Liver (tissue), 9 donors: ENCODE data around the gene GUCD1. TPM values are rescaled to one million over a fixed set of nuclear protein-coding genes. Genes with fewer than 3 reads are reported as not detected.

ENCODE experiments used
- DNase-seq: peaks from one replicate; pipeline ENCODE4 v3.0.0-alpha.2; 2017; ENCODE audit warnings: low spot score
- H3K27ac ChIP-seq, 2 donors: one replicate each; pipeline ENCODE4 v1.7.0; 2013; ENCODE audit warnings: inconsistent platforms in 2 of 2, low read length in 2 of 2, control low read depth in 1 of 2, low read depth in 1 of 2, mild to moderate bottlenecking in 1 of 2
- H3K27me3 ChIP-seq, 4 donors: one replicate each; pipeline versions ENCODE4 v1.6.1 to v1.7.0; 2013; ENCODE audit warnings: low read length in 3 of 4, inconsistent platforms in 1 of 4, mild to moderate bottlenecking in 1 of 4, moderate library complexity in 1 of 4; ENCODE audit not compliant: control insufficient read depth in 4 of 4, insufficient read depth in 4 of 4
- H3K36me3 ChIP-seq, 4 donors: one replicate each; pipeline versions ENCODE4 v1.6.1 to v1.7.0; 2013; ENCODE audit warnings: low read length in 3 of 4, mild to moderate bottlenecking in 3 of 4, low read depth in 1 of 4, moderate library complexity in 1 of 4; ENCODE audit not compliant: control insufficient read depth in 4 of 4, insufficient read depth in 3 of 4
- H3K4me1 ChIP-seq, 4 donors: one replicate each; pipeline versions ENCODE4 v1.6.1 to v1.7.0; 2013; ENCODE audit warnings: low read length in 3 of 4, mild to moderate bottlenecking in 3 of 4, moderate library complexity in 1 of 4; ENCODE audit not compliant: control insufficient read depth in 4 of 4, insufficient read depth in 4 of 4
- H3K4me3 ChIP-seq, 3 donors: one replicate each; pipeline versions ENCODE4 v1.6.1 to v1.7.0; 2013; ENCODE audit warnings: low read length in 3 of 3, control low read depth in 1 of 3, low read depth in 1 of 3, mild to moderate bottlenecking in 1 of 3
- H3K9ac ChIP-seq, 2 donors: one replicate each; pipeline ENCODE4 v1.7.0; 2013; ENCODE audit warnings: low read length in 2 of 2, mild to moderate bottlenecking in 2 of 2, moderate library complexity in 2 of 2, control low read depth in 1 of 2, low read depth in 1 of 2
- H3K9me3 ChIP-seq, 4 donors: one replicate each; pipeline versions ENCODE4 v1.6.1 to v1.7.0; 2013; ENCODE audit warnings: low read length in 3 of 4; ENCODE audit not compliant: control insufficient read depth in 4 of 4
- EGR1 ChIP-seq, 2 donors: IDR thresholded peaks; 2 replicates each; pipeline ENCODE4 v1.6.1; 2016 to 2018; ENCODE audit warnings: antibody characterized with exemption in 2 of 2, low read depth in 2 of 2
- FOXA1 ChIP-seq: IDR thresholded peaks from 2 replicates; pipeline ENCODE4 v1.6.1; 2016; ENCODE audit warnings: antibody characterized with exemption
- FOXA2 ChIP-seq: IDR thresholded peaks from 2 replicates; pipeline ENCODE4 v1.6.1; 2016; ENCODE audit warnings: antibody characterized with exemption
- GABPA ChIP-seq, 2 donors: IDR thresholded peaks in 1 of 2; conservative IDR thresholded peaks in 1 of 2; 2 replicates each; pipeline ENCODE4 v1.6.1; 2016; ENCODE audit warnings: antibody characterized with exemption in 2 of 2, mild to moderate bottlenecking in 1 of 2, moderate library complexity in 1 of 2
- HNF4A ChIP-seq, 2 donors: conservative IDR thresholded peaks; 2 replicates each; pipeline ENCODE4 v1.6.1; 2016; ENCODE audit warnings: antibody characterized with exemption in 2 of 2, mild to moderate bottlenecking in 2 of 2
- HNF4G ChIP-seq: IDR thresholded peaks from 2 replicates; pipeline ENCODE4 v1.6.1; 2016; ENCODE audit warnings: antibody characterized with exemption
- JUND ChIP-seq, 2 donors: IDR thresholded peaks; 2 replicates each; pipeline ENCODE4 v1.6.1; 2016; ENCODE audit warnings: antibody characterized with exemption in 2 of 2
- NR2F2 ChIP-seq: IDR thresholded peaks from 2 replicates; pipeline ENCODE4 v1.6.1; 2016; ENCODE audit warnings: antibody characterized with exemption
- RAD21 ChIP-seq, 2 donors: IDR thresholded peaks; 2 replicates each; pipeline ENCODE4 v1.6.1; 2016; ENCODE audit warnings: antibody characterized with exemption in 2 of 2, mild to moderate bottlenecking in 2 of 2
- RXRA ChIP-seq, 2 donors: IDR thresholded peaks; 2 replicates each; pipeline ENCODE4 v1.6.1; 2017 to 2018; ENCODE audit warnings: antibody characterized with exemption in 2 of 2, mild to moderate bottlenecking in 1 of 2
- SP1 ChIP-seq: IDR thresholded peaks from 2 replicates; pipeline ENCODE4 v1.6.1; 2018; ENCODE audit warnings: antibody characterized with exemption, mild to moderate bottlenecking
- TAF1 ChIP-seq: conservative IDR thresholded peaks from 2 replicates; pipeline ENCODE4 v1.6.1; 2016; ENCODE audit warnings: antibody characterized with exemption, mild to moderate bottlenecking
- YY1 ChIP-seq: IDR thresholded peaks from 2 replicates; pipeline ENCODE4 v1.6.1; 2016; ENCODE audit warnings: antibody characterized with exemption, mild to moderate bottlenecking
- WGBS: extraction: QIAGEN DNeasy Blood & Tissue Kit; methylation state at CpG from one replicate; pipeline ENCODE4 v1.1.7; 2013; 5-methylcytosine and 5-hydroxymethylcytosine counted together
- polyA plus RNA-seq, 2 donors: library from polyadenylated mRNA; stranded (reverse) in 1 of 2; unstranded in 1 of 2; fragments of 200-250 nt in 1 of 2; fragments of >200 nt in 1 of 2; fragmentation: Nextera tagmentation in 1 of 2; extraction: Ambion mirVana in 1 of 2; gene quantifications; one replicate each; pipeline versions ENCODE4 v1.2.1 to v1.2.3, GENCODE V29; 2013 to 2015
- total RNA-seq, 2 donors: library from RNA; depleted of rRNA; stranded (reverse); fragments of >200 nt; gene quantifications; one replicate each; pipeline ENCODE4 v1.2.3, GENCODE V29; 2014
- TF ChIP-seq, protein P1 (sequence below): IDR thresholded peaks from 2 replicates; pipeline ENCODE4 v1.6.1; 2016; ENCODE audit warnings: antibody characterized with exemption
- TF ChIP-seq, protein P2 (sequence below): IDR thresholded peaks from 2 replicates; pipeline ENCODE4 v1.6.1; 2016; ENCODE audit warnings: antibody characterized with exemption, mild to moderate bottlenecking
- TF ChIP-seq, protein P3 (sequence below): IDR thresholded peaks from 2 replicates; pipeline ENCODE4 v1.6.1; 2016; ENCODE audit warnings: antibody characterized with exemption
- TF ChIP-seq, protein P4 (sequence below): fragments of 150-350 bp; IDR thresholded peaks from 2 replicates; pipeline ENCODE4 v1.5.1; 2017; ENCODE audit warnings: improper control_type of control experiment, low read depth, low read length; ENCODE audit not compliant: missing input control
- TF ChIP-seq, protein P5 (sequence below): IDR thresholded peaks from 2 replicates; pipeline ENCODE4 v1.6.1; 2016; ENCODE audit warnings: antibody characterized with exemption
- donor health status: healthy.
- donor health status: healthy.
- donor health status: healthy.
- donor health status: healthy.
- donor health status: healthy.

Gene GUCD1
- total and polyA plus RNA-seq, 4 donors = 118 to 202 (median 179) TPM

DNA sequence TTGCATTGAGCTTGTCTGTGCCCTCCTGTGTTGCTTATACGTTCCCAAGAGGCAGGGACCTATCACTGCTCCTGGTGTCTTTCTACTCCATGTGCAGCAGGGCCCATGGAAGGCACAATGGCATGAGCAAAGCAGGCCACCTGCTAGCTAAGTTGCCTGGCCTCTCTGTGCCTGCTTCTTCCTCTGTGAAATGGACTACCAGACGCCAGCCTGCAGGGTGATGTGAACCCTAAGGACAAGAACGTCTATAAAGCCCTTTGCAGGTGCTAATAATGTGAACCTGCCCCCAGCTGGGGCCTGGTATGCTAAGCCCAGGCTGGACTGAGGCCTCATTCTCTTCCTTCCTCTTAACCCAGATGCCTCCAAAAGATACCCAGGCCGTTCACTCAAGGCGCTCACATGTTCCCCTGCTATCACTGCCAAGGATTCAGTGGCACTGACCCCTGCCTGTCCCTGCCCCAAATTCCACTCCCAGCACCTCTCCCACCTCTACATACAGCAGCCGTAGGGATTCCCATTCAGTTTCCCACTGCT, 4.0 kb downstream of the GUCD1 start:
- Histone ChIP-seq H3K27ac (peak overlapping the region; percentile 97), H3K4me1 (peaks cover 15 to 72% (median 47%) of the 10 kb centered on the region in 4 donors), H3K9ac (peak overlapping the region; percentile 58 to 70), H3K9me3 (no peaks in the 10 kb centered on the region), H3K27me3 (no peaks in the 10 kb centered on the region), H3K36me3 (peaks cover 7 to 23% (median 20%) of the 10 kb centered on the region in 4 donors), H3K4me3 (no peak overlapping the region)
- TF ChIP-seq RXRA (IDR thresholded peaks at IDR 0.05) (peak; percentile 37 to 42), HNF4G (no peak)
- WGBS = 40% methylated on average over 6 of the region's 6 CpGs
- no peak for DNase-seq

DNA sequence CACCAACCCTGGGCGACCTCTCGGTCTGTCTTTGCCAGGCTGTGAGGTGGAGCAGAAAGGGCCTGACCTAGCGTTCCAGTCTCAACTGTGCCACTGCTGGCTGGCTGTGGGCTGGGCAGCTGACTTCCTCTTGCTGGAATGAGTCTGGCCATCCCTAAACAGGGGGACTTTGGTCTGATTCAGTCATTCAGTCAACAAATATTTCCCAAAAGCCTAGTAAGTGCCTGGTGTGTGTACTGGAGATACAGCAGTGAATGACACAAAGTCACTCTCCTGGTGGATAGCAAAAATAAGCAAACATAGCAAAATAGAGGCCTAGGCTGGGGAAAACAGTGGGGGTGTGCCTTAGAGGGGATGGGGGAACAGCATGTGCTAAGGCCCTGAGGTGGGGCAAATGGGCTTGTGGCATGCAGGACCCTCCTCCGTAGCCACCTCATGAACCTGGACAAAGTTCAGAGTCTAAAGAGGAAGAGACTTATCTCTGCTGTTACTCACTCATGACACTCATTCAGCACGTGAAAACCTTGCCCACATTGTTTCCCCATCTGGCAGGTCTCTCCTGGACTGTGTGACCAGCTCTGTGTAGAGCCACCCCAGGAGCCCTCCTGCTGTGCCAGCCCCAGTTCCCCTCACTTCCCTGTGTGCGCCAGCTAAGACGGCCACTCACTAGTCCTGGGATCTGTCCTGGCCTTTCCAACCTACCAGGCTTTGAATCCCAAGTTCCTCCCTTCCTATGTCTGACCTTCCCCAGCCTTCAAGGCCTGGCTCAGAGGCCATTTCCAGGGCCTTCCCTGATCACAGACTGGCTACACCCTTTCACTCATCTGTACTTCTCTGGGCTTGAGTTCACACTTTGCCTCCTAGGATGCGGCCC, 4.7 kb downstream of the GUCD1 start:
- Histone ChIP-seq H3K9me3 (no peaks in the 10 kb centered on the region), H3K9ac (peak overlapping the region; percentile 58 to 70), H3K27ac (peak overlapping the region; percentile 97), H3K4me1 (peaks cover 16 to 74% (median 49%) of the 10 kb centered on the region in 4 donors), H3K36me3 (peaks cover 7 to 23% (median 20%) of the 10 kb centered on the region in 4 donors), H3K4me3 (no peak overlapping the region), H3K27me3 (no peaks in the 10 kb centered on the region)
- 31% methylated on average over 8 of the region's 8 CpGs for WGBS
- TF ChIP-seq RAD21 (IDR thresholded peaks at IDR 0.05) (peak; percentile 50), RXRA (IDR thresholded peaks at IDR 0.05) (peak; percentile 91 to 94), FOXA2 (peak; percentile 82), SP1 (peak; percentile 99), TAF1 (peak; percentile 81), HNF4A (conservative IDR thresholded peaks at IDR 0.05) (peak; percentile 95 to 98), HNF4G (peak; percentile 96), NR2F2 (peak; percentile 83), EGR1 (IDR thresholded peaks at IDR 0.05; ENCODE audit: low read depth in 2 of 2) (peak in 1 of 2 donors; percentile 80), GABPA (IDR thresholded peaks at IDR 0.05 in 1 of 2, conservative IDR thresholded peaks at IDR 0.05 in 1 of 2) (peak in 1 of 2 donors; percentile 60), YY1 (peak; percentile 41), JUND (IDR thresholded peaks at IDR 0.05) (peak; percentile 99), FOXA1 (peak; percentile 70)
- TF ChIP-seq, protein P1, sequence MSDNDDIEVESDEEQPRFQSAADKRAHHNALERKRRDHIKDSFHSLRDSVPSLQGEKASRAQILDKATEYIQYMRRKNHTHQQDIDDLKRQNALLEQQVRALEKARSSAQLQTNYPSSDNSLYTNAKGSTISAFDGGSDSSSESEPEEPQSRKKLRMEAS = peak; percentile 90
- TF ChIP-seq, protein P2, sequence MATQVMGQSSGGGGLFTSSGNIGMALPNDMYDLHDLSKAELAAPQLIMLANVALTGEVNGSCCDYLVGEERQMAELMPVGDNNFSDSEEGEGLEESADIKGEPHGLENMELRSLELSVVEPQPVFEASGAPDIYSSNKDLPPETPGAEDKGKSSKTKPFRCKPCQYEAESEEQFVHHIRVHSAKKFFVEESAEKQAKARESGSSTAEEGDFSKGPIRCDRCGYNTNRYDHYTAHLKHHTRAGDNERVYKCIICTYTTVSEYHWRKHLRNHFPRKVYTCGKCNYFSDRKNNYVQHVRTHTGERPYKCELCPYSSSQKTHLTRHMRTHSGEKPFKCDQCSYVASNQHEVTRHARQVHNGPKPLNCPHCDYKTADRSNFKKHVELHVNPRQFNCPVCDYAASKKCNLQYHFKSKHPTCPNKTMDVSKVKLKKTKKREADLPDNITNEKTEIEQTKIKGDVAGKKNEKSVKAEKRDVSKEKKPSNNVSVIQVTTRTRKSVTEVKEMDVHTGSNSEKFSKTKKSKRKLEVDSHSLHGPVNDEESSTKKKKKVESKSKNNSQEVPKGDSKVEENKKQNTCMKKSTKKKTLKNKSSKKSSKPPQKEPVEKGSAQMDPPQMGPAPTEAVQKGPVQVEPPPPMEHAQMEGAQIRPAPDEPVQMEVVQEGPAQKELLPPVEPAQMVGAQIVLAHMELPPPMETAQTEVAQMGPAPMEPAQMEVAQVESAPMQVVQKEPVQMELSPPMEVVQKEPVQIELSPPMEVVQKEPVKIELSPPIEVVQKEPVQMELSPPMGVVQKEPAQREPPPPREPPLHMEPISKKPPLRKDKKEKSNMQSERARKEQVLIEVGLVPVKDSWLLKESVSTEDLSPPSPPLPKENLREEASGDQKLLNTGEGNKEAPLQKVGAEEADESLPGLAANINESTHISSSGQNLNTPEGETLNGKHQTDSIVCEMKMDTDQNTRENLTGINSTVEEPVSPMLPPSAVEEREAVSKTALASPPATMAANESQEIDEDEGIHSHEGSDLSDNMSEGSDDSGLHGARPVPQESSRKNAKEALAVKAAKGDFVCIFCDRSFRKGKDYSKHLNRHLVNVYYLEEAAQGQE = peak; percentile 81
- TF ChIP-seq, protein P3, sequence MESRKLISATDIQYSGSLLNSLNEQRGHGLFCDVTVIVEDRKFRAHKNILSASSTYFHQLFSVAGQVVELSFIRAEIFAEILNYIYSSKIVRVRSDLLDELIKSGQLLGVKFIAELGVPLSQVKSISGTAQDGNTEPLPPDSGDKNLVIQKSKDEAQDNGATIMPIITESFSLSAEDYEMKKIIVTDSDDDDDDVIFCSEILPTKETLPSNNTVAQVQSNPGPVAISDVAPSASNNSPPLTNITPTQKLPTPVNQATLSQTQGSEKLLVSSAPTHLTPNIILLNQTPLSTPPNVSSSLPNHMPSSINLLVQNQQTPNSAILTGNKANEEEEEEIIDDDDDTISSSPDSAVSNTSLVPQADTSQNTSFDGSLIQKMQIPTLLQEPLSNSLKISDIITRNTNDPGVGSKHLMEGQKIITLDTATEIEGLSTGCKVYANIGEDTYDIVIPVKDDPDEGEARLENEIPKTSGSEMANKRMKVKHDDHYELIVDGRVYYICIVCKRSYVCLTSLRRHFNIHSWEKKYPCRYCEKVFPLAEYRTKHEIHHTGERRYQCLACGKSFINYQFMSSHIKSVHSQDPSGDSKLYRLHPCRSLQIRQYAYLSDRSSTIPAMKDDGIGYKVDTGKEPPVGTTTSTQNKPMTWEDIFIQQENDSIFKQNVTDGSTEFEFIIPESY = peak; percentile 92
- TF ChIP-seq, protein P4, sequence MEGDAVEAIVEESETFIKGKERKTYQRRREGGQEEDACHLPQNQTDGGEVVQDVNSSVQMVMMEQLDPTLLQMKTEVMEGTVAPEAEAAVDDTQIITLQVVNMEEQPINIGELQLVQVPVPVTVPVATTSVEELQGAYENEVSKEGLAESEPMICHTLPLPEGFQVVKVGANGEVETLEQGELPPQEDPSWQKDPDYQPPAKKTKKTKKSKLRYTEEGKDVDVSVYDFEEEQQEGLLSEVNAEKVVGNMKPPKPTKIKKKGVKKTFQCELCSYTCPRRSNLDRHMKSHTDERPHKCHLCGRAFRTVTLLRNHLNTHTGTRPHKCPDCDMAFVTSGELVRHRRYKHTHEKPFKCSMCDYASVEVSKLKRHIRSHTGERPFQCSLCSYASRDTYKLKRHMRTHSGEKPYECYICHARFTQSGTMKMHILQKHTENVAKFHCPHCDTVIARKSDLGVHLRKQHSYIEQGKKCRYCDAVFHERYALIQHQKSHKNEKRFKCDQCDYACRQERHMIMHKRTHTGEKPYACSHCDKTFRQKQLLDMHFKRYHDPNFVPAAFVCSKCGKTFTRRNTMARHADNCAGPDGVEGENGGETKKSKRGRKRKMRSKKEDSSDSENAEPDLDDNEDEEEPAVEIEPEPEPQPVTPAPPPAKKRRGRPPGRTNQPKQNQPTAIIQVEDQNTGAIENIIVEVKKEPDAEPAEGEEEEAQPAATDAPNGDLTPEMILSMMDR = no peak
- TF ChIP-seq, protein P5, sequence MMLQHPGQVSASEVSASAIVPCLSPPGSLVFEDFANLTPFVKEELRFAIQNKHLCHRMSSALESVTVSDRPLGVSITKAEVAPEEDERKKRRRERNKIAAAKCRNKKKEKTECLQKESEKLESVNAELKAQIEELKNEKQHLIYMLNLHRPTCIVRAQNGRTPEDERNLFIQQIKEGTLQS = peak; percentile 95
- DNase-seq = peak; percentile 55
